LNCaP clone FGC (cell line): ENCODE data around the gene DES.

ENCODE experiments used
- DNase-seq: peaks from one replicate; pipeline ENCODE4 v3.0.0-alpha.2; 2011; ENCODE audit warnings: low read depth
- H3K4me3 ChIP-seq: 2 replicates; pipeline ENCODE4 v1.5.1; 2011; ENCODE audit warnings: mild to moderate bottlenecking, low read depth, low read length, control low read depth
- TF ChIP-seq, protein P1 (sequence below): IDR thresholded peaks from 2 replicates; pipeline ENCODE4 v1.5.1; 2012; ENCODE audit warnings: mild to moderate bottlenecking; ENCODE audit not compliant: control insufficient read depth, insufficient read depth; ENCODE audit errors: extremely low read depth

The DES gene

DNA sequence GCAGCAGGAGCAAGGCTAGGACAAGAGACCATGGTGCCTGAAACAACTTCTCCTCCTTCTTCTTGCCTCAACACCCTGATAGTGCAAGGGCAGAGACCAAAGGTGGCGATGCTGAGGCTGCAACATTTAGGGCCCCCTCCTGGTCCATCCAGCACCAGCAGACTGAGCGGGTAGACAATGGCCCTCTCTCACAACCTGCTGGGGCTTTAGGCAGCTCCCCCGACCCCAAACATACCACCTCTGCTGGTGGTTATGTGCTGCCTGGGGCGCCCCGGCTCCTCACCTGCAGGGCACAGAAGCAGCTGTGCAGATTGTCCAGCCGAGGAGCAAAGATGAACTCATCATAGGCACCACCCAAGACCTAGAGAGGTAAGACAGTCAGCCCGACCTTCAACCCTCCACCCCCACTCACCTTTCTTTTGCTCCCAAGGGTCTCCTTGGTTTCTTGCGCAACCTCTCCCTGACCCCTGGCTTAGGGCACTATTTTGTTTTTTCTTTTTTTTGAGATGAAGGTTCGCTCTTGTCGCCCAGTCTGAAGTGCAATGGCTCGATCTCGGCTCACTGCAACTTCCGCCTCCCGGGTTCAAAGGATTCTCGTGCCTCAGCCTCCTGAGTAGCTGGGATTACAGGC, 34.0 kb upstream of the DES start:
- no peak overlapping the region for H3K4me3 ChIP-seq
- TF ChIP-seq, protein P1, sequence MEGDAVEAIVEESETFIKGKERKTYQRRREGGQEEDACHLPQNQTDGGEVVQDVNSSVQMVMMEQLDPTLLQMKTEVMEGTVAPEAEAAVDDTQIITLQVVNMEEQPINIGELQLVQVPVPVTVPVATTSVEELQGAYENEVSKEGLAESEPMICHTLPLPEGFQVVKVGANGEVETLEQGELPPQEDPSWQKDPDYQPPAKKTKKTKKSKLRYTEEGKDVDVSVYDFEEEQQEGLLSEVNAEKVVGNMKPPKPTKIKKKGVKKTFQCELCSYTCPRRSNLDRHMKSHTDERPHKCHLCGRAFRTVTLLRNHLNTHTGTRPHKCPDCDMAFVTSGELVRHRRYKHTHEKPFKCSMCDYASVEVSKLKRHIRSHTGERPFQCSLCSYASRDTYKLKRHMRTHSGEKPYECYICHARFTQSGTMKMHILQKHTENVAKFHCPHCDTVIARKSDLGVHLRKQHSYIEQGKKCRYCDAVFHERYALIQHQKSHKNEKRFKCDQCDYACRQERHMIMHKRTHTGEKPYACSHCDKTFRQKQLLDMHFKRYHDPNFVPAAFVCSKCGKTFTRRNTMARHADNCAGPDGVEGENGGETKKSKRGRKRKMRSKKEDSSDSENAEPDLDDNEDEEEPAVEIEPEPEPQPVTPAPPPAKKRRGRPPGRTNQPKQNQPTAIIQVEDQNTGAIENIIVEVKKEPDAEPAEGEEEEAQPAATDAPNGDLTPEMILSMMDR, result no peak
- no peak for DNase-seq

DNA sequence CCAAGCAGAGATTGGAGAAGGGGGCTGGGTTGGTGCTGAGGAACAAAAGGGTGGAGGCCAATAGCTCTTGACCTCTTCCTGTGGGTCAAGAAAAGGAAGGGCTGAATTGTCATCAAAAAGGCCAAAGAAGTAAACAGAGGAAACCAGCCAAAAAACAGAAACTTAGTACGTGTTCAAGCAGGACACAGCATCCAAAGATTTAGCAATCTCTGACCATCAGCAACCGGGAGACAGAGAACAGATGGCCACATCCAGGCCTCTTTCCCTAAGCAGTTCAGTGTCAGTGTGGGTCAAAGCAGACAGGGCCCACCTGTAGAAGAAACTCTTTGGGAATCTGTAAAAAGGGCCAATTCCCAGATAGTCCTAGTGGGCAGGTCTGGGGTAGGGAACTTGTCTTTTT, 33.3 kb upstream of the DES start:
- no peak overlapping the region for H3K4me3 ChIP-seq
- TF ChIP-seq, protein P1, result no peak

DNA sequence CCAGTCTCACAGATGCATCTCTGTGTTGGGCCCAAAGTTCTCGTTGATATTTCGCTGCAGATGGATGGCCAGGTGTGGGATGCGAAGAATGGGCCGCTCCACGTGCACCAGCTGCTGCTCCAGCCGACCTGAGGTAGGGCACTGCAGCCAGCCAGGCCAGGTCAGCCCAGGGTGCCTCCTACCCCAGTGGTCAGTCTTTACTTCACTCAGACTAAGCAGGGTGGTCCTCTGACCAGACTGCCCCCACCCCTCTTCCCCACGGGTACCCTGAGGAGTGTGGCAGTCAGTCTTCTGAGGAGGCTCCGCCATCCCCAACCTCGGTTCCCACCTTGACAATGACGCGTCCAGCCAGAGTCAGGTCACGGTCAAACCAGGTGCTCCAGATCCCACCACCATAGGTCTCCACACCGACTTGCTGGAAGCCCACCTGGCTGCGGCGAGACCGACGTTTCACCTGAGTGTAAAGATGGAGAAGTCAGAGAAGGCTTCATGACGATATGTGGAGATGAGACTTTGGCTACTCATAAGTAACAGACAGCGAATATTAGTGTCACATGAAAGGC, 32.1 kb upstream of the DES start:
- TF ChIP-seq, protein P1, result no peak
- no peak overlapping the region for H3K4me3 ChIP-seq
- DNase-seq, result no peak

More for the DNA sequence above, 33.3 kb upstream of the DES start:
- no peak for DNase-seq

DNA sequence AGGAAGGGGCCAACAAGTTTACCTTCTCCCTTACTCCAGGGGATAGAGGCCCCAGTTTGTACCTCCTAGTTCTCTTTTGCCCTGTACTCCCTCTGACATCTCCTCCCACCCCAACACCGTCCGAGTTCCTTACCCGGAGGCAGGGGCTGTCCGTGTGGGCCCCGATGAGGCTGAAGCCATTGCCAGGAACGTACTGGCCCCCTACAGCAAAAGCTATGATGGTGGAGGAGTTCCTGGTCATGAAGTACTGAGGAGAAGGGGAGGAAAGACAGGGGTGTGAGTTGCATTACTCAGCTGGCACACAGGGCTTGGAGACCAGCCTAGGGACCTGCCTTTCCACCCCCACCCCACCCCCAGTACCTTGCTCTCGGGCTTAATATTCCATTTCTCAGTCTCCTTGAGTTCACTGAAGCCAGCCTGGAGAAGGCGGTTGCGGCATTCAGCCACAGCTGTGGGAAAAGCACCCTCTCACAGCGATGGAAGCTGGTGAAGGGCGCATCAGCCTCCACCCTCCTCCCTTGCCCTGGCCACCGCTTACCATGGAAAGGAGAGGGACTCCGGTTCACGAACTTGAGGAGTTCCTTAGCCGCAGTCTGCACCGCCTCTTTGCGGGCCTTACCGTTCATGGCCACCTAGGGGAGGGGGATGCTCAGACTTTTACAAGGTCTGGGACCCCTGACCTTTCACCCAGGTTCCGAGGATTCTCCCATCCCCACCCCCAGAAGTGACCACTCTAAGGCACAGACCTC, 31.5 kb upstream of the DES start:
- H3K4me3 ChIP-seq, result peak overlapping the region; percentile 84
- no peak for DNase-seq
- TF ChIP-seq, protein P1, result no peak

DNA sequence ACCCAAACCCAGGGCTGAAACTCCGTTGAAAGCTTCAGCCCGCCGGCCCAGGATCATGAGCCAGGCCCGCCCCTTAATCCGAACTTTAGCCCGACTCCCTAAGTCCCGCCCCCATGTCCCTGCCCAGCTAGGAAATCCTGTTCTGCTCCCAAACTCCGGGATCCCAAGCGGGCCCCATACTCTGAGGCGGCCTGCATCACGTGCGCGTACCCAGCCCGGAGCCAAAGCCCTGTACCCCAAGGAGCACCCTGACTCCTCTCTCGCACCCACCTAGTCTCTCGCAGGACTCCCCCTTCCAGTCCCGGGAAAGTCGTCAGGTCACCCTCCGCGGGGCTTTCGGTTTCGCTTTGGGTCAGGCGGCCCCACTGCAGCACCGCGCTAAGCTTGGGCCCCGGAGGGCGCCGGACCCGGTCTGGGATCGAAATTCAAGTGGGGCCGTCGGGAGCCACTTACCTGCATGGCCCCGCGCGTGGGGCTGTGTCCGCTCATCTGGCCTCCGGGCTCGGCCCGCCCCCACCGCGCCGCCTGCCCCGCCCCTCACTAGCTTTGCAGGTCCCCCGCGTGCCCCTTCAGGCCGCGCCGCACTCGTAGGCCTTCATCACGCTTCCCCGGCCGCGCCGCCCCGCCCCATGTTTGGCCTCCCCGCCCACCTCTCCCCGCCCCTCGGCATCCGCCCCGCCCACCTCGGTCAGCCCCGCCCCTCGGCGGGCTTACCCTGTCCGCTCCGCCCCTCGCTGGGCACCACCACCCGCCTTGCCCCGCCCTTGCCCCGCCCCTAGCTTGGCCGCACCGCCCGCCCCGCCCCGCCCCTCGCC, 30.7 kb upstream of the DES start, which contains the start of gene DNPEP:
Gene DNPEP (minus strand): TSS at position 607 of the 815 bp plus-strand sequence. CDS start 118 bp downstream, at position 489.
- no peak for DNase-seq
- TF ChIP-seq, protein P1, result no peak
- peak within 1 kb of the TSS; percentile 84 for H3K4me3 ChIP-seq

DNA sequence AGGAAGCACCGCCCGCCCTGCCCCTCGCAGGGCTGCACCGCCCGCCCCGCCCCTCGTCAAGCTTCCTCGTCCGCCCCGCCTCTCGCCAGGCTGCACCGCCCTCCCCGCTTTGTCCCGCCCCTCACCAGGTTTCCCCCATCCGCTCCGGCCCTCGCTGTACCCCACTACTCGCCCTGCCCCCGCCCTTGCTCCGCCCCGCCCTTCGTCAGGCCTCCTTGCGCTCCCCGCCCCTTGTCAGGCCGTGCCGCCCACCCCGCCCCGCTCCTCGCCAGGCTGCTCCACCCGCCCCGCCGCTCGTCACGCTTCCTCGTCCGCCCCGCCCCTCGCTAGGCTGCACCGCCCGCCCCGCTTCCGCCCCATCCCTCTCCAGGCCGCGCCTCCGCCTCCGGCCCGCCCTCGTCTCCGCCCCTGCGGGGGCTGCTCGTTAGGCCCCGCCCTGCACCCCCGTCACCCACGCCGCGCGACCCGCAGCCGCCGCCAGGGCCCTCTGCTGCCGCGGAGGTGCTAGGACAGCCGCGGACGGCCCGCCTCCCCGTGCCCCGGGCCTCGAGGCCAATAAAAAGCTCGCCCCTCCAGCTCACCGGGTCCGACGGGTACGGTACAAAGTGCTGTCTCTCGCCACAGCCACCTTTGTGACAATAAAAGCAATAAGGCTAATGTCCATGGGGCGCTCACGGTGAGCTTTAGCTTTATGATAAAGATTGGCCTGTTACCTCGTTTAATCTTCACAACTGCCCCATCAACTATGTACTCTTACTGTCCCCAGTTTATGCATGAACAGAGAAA, 29.9 kb upstream of the DES start:
- no peak for DNase-seq
- TF ChIP-seq, protein P1, result peak; percentile 41
- peak overlapping the region; percentile 38 for H3K4me3 ChIP-seq
